Colon (tissue), 2 donors: ENCODE measurements around the gene ODF4.
"Not testable (repeated sequence)": the region's sequence is repeated elsewhere in the genome, so short reads cannot be mapped to it uniquely, and the experiment has no call there.

ENCODE experiments used
- FAIRE-seq: peaks from 2 replicates; lab custom pipeline; 2012; peaks lifted over from hg19 to GRCh38; lab: Jason Lieb, UNC
- donor health status: control.
- donor health status: control.

Gene ODF4

DNA sequence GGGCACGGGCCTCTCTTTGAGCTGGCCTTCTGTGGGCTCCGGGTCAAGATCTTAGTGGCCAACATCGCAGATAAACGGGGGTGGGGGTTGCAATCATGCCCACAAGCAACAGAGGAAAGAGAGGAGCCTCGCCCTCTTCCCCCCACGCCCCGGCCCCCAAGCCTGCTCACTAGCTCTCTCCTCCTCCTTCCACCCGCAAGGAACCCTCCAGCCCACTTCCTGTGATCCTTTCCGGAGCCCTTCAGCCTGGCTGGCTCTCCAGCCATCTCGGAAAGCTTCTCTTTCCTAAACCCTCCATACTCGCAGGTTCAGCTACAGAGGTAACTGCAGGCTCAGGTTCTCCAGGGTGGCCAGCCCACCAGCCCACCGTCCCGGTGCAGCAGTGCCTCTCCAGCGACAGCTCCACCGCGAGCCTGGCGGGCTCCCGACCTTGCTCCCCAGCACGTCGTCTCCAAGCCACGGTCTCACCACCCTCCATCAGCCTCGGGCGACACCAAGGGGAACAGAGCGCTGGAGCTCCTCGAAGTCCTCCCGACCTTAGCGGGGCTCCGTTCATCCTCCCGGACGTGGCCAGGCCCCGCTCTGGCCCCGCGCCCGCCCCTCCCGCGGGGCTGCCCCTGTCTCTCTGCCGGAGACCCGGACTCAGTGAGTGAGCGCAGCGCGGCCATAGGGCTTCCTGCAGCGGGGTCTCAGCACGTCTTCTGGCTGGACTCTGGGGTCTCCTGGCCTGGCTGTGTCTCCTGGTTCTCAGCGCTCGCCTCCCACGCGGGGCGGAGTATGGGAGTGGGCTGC, 12.9 kb upstream of the ODF4 start:
- no peak for FAIRE-seq

DNA sequence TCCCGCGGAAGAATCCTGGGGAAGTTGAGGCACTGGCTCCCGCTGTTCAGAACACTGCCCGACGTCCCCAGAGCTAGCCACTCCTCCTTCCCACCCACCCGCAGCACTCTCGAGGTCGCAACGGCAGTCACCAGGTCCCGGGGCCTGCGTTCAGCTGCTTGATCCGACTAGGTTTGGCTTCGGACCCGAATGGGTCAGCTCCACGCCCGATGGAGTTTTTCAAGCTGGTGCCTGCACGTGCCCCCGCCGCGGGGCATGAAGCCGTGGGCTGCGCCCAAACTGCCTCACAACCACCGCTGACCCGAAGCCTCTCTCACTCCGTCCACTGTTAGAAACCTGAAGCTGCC, 12.4 kb upstream of the ODF4 start:
- FAIRE-seq = no peak

DNA sequence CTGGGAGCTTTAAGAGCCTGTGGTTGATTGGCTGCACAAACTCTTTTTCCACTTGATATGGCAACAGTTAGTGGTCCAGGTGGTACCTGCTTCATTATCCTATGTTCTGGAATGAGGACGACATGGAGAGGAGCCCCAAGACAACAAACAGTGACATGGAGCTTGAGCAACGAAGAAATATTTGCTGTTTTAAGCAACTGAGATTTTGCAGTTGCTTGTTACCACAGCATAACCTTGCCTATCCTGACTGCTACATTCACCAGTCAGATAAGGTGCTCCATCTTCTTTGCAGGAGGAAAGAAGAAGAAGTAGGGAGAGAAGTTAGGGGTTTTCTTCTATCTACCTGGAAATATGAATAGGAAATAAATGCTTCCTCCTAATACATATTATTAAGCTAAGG, 7.5 kb upstream of the ODF4 start:
- no peak for FAIRE-seq

DNA sequence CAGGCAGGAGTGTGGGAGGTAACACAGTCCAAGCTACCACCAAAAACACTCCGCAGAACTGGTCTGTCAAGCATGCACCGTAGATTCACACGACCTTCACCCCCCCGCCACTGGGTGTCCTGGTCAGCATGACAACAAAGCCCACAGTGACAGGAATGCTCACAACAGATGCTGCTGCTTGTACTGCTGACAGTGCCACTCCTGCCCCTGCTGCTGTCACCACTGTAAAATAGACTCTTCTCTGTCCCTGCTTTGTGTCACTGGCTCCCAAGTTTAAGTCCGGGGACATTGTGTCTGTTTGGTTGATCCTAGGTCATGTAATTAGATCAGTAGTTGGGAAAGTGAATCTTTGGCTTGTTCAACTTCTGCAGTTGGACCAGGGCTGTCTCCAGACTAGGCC, 7.0 kb upstream of the ODF4 start:
- no peak for FAIRE-seq

DNA sequence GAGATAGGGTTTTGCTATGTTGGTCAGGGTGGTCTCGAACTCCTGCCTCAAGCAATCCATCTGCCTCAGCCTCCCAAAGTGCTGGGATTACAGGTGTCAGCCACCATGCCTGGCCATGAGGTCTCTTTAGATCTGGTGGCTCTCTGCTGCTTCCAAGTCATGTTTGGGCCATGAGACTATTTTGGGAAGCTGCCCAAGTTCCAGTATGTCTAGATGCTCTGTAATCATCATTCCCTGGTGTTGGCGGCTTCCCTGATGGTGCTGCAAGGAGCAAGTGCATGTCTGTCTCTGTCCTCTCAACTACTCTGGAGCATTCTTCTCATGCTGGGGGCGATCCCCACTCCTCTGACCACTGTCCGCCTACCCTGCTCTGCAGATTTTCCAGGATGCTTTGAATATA, 6.4 kb upstream of the ODF4 start:
- no peak for FAIRE-seq

DNA sequence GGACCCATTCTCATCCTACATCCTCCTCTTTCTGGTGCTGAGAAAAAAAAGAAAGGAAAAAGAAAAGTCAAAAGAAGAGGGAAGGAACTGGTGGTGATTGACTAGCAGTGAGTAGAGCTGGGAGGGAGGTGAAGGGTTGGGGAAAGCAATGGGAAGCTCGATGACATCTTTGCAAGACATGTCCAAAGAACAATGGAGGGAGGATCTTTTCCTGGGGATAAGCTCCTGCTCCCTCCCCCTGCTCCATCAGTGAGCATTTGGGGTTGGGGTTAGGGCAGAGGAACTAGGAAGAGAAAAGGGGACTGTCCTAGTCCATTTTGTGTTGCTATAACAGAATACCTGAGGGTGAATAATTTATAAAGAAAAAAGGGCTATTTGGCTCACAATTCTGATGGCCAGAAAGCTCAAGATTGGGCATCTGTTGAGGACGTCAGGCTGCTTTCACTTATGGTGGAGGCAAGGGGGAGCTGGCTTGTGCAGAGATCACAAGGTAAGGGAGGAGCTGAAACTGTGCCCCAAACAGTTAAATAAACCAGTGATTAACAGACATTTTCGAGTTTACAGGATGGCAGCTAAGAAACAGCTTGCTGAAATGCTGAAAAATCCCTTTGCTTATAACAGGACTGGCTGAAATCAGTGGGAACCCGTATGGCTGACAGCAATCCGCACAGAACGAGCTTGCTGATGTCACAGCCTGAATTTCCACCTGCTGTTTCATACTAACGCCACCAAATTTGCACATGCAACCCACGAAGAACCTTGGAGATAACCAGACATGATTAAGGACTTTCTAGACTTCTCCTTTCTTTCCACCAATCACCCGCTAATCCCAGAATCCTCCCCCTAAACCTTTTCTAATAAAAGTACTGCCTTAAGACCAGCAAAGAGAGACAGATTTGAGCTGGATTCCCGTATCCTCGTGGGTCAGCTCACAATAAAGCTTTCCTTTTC, 1.6 kb upstream of the ODF4 start:
- FAIRE-seq = no peak

DNA sequence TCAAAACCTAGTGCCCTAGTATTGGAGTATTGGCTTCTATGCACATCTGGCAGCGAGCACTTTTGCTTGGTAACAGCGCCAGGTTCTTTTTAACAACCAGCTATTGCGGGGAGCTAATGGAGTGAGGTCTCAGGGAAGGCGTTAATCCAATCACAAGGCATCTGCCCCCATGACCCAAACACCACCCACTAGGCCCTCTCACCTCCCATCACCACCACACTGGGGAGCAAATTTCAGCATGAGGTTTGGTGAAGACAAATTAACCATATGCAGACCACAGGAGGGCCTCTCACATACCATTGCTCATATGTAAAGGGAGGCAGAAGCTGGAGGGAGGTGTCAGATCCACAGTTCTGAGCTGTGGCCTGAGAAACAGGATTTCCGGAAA, 893 bp upstream of the ODF4 start:
- FAIRE-seq = no peak

DNA sequence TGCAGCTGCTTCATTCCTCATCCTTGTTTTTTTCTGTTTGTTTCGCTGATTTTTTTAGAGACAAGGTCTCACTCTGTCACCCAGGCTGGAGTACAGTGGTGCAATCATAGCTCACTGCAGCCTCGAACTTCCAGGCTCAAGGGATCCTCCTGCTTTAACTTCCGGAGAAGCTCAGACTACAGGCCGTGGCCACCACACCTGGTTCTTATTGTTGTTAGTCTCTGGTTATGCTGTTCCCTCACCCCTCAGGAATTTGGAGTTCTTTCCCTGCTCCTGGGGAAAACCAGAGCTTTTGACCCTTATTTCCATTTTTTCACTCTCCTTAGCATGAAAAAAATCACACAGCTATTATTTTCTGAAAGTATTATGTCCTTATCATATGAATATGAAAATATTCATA, 1.8 kb downstream of the ODF4 start:
- no peak for FAIRE-seq

DNA sequence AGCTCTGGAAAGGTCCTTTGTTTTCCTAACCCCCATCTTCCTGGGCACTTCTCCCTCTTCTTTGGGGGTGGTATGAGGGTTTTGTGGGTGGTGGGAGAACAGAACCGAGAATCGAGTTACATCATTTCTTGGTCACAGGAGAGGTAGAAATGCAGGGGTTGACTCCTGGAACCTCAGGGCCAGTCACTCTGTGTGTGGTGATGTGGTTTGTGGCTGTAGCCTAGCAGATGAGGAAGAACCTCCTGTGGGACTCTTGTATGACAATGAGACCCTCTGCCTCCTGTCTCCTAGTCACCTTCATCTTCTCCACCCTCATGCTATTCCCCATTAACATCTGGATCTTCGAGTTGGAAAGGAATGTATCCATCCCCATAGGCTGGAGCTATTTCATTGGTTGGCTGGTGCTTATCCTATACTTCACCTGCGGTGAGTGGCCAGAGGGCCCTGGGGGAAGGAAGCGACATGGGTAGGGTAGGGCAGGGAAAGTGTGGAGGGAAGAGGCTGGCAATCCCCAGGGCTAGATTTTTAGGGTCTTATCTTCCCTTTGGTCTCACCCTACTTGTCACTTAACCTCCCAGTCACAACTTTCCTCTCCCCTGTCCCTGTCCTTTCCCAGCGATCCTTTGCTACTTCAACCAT, 5.5 kb downstream of the ODF4 start:
- FAIRE-seq = no peak

DNA sequence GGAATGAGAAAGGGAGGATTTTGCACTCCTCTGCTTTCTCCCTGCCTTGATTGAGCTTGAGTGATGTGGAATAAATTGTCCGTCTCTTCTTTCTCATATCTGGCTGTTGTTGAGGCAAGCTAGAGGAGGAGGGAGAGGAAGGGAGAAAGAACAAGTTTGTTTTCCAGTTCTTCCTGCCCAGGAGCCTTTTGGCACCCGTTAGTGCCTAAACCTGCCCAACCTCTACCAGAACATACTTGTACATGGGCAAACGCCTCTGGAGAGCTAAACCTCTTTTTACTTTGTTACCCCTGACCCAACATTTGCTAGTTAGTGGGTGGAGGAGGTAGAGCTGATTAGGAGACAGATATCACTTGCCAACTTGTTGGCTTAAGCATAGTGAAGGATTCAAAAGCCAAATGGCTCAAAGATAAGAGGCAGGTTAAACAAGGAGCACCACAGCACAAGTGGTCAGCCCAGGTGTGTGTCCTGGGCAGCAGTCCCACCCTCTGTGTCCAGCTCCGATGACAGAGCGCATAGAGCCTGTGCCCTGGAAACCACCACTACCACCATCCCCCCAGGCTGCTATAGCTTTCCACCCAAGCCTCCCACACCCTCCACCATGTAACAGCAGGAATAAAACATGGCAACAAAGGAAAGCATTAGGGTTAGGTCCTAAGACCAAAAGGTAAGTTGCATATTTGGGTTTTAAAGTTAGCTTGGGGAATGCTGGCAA, 6.5 kb downstream of the ODF4 start:
- no peak for FAIRE-seq

DNA sequence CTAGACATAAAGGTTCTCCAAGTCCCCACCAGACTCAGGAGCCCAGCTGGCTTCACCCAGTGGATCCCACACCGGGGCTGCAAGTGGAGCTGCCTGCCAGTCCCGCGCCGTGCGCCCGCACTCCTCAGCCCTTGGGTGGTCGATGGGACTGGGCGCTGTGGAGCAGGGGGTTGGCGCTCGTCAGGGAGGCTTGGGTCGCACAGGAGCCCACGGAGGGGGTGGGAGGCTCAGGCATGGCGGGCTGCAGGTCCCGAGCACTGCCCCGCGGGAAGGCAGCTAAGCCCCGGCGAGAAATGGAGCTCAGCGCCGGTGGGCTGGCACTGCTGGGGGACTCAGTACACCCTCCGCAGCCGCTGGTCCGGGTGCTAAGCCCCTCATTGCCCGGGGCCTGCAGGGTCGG, 7.4 kb downstream of the ODF4 start:
- FAIRE-seq = not testable (repeated sequence)

DNA sequence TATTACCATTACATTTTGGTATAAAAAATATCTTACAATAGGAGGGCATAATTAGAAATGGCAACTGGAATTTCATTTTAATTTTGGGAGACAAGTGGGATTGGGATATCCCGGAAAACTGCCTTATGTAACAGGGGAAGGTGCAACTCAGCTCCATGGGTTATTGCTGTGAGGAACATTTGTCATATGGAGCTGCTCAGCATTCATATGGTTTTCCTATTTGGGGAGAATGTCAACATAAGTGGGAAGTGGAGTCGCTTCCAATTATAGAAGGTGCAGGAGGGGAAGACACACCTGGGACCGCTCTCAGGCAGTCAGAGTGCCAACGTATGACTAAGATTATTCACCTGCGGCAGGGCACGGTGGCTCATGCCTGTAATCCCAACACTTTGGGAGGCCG, 10.7 kb downstream of the ODF4 start:
- FAIRE-seq = no peak

DNA sequence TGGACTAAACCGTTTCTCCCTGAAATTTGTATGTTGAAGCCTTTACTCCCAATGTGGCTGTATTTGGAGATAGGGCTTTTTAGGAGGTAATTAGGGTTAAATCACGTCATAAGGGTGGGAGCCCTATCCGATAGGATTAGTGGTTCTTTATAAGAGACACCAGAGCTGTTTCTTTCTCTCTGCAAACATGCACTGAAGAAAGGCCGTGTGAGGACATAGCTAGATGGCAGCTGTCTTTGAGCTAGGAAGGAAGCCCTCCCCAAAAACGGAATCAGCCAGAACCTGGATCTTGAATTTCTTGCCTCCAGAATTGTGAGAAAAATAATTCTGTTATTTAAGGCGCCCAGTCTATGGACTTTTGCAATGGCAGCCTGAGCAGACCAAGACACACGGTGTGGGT, 14.1 kb downstream of the ODF4 start:
- FAIRE-seq = no peak

DNA sequence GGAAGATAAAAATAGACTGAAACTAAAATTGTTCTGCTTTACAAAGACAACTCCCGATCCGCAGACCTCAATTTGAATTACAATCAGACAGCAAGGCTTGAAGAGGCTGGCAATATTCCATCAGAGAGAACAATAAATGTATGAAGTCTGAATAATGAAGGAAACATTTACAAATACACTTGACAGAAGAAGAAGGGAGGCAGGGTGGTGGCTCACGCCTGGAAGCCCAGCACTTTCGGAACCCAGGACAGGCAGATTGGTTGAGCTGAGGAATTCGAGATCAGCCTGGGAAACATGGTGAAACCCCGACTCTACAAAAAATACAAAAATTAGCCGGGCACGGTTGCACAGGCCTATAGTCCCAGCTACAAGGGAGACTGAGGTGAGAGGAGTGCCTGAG, 14.6 kb downstream of the ODF4 start:
- no peak for FAIRE-seq

DNA sequence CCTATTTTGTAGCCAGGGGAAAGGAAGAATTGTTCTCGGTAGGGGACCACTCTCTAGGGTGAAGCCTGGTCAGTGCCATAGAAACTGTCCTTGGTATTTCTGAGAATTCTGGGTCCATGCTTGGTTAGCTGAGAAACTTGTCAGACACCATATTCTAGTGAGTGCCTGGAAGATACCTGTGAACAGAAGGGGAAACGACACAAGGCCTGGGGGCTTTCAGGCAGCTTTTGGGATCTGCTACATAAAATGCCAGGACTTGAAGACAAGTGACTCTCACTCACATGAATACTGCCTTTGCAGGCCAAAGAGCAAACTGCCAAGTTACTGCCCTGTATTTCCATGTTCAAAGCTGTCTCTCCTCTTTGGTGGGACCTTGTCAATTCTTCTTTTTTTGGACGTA, 18.3 kb downstream of the ODF4 start:
- FAIRE-seq = no peak

DNA sequence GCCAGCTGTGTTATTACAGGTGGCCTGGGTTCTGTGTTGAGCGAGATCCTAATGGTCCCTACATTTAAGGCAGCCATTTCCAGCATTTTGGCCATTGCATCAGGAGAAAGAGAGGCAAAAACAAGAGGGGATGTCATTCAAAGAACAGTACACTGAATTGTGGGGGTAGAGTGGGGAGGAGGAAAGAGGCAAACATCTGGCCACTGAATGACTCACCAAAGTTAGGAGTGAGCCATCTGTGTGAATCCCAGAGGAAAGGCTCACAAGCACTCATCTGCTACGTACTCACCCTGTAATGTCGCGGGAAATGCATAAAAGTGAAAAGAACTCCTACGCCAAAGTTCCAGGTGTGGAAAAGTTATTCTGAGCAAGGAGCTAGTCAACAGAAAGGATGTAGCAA, 20.1 kb downstream of the ODF4 start:
- FAIRE-seq = no peak

DNA sequence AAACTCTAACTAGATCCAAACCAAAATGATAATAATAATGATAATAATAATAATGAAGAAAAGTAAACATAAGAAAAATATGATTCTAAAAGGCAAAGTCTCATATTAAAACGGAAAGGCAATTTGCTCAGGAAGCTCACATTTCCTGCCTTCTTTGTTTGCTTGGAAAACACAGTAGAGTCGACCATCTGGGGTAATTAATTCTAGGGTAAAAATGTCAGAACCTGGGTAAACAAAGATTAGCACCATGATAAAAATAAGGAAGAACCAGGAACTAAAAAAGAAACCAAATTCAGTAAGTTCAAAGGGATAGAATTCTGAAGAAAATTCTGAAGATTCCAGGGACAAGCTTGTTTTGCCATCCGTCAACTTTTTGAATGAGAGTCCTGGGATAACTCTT, 20.6 kb downstream of the ODF4 start:
- FAIRE-seq = no peak

DNA sequence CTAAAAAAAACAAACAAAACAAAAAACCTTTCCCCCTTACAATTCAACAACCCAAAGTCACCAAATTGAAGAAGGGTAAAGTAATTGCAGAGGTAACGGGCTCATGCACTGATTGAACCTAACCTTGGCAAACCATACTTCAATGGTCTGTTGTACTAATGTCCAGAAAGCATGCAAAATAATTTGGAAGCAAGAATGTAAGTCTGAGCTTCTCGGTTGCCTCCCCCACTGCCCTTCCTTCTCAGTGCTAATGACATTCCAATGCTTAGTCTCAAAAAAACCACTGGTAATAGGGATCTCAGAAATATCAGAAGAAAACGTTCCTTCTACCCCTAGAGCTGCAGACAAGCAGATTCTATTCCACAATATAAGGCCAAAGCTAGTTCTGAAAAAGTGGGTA, 21.1 kb downstream of the ODF4 start:
- no peak for FAIRE-seq

DNA sequence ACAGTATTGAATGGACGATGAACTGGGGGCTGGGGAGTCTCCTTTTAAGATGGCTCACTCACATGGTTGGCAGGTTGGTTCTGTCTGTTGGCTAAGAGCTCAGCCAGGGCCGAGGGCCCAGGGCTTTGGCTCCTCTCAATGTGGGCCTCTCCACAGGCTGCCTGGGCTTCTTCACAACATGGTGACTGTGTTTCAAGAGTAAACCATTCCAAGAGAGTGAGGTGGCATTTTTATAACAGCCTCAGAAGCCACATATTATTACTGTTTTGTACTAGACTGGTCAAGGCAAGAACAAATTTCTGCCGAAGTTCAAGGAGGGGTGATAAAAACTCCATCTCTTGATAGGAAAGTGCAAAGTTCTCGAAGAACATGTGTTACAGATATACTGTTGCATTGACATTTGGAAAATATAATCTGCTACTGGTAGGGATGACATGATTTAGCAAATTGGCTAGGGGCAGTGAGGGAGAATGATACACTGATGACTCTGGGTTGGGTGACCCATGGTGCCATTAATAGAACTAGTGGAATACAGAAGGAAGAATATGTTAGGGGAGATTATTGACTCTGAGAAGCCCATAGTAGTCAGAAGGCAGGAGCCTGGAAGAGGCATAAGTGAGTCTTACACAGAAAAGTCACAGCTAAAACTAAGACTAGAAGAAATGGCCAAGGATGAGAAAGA, 23.2 kb downstream of the ODF4 start:
- FAIRE-seq = no peak

DNA sequence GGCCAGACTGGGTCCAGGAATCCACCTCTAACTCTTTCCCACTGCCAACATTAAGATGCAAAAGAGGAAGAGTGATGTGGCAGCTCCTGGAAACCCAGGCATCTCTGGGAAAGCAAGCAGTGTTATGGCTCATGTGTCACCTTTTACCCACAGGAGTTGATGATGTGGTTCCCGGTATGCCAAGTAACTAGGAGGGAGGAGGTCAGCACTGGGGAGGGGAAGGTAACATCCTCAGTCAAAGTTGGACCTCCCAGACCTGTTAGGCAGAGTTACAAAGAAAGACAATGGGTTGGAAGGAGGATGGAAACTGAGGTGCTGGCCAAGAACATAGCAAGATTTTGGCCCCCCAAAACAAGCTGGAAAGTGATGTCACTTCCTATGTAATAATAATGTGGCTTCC, 25.5 kb downstream of the ODF4 start:
- FAIRE-seq = no peak

DNA sequence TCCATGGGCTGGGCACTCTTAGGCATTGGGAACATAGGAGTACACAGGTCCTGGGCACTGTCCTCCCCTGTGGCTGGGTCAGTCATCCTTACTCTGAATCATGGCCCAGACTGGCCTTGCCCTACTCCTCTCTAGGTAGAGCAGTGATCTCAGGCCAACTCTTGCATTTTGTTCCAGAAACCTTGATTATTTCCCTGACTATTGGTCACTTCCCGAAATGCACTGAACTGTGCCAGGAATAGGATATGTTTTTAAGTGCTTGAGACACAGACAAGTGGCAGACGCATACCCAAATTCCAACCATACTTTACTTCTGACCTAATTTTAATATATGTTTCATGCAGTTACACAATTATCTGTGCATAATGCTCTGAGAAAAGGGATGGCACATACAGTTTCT, 26.6 kb downstream of the ODF4 start:
- FAIRE-seq = no peak

DNA sequence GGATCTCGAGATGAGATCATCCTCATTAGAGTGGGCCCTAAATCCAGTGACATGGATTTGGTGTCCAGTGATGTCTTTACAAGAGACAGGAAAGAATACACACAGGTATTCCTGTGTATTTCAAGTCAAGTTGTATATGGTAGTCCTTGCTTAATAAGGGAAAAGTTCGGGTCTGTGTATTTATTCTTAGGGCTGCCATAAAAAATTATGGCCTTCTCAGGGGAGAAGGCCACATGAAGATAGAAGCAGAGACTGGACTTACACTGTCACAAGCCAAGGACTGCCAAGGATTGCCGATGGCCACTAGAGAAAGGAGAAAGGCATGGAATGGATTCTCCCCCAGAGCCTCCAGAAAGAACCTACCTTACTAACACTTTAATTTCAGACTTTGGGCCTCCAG, 28.6 kb downstream of the ODF4 start:
- no peak for FAIRE-seq
